Fibroblast of mammary gland (primary cell): ENCODE data around the gene HOXB9.
A peak's percentile ranks its signal among the peaks of the same experiment; 100 is the strongest.

ENCODE experiments used
- DNase-seq: peaks from one replicate; pipeline ENCODE4 v3.0.0-alpha.2; 2010; ENCODE audit warnings: low read depth
- H3K4me3 ChIP-seq: 2 replicates; pipeline ENCODE4 v1.5.1; 2011; ENCODE audit warnings: low read depth, mild to moderate bottlenecking, low read length, moderate library complexity; ENCODE audit not compliant: control insufficient read depth
- TF ChIP-seq, protein P1 (sequence below): conservative IDR thresholded peaks from 2 replicates; pipeline ENCODE4 v1.5.1; 2011; ENCODE audit warnings: low read depth, low read length, inconsistent platforms; ENCODE audit not compliant: control insufficient read depth, insufficient read depth

Gene HOXB9

DNA sequence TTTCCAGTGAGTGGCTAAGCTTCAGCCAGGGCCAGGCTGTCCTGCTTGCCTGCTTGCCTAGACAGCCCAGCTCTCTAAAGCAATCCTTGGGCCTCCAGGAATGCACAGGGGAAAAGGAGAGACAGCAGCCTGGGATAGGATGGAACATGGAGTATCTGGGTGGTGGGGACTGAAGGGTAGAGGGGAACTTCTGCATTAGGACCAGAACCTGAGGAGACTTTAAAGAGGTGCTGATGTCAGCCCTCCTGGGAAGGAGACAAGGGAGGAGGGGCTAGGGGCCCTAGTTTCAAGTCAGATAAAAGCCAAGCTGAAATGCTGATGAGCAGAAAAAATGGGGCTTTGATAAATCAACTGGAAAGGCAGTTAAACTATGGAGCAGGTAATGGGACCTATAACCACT, 17.1 kb downstream of the HOXB9 start:
- TF ChIP-seq, protein P1, sequence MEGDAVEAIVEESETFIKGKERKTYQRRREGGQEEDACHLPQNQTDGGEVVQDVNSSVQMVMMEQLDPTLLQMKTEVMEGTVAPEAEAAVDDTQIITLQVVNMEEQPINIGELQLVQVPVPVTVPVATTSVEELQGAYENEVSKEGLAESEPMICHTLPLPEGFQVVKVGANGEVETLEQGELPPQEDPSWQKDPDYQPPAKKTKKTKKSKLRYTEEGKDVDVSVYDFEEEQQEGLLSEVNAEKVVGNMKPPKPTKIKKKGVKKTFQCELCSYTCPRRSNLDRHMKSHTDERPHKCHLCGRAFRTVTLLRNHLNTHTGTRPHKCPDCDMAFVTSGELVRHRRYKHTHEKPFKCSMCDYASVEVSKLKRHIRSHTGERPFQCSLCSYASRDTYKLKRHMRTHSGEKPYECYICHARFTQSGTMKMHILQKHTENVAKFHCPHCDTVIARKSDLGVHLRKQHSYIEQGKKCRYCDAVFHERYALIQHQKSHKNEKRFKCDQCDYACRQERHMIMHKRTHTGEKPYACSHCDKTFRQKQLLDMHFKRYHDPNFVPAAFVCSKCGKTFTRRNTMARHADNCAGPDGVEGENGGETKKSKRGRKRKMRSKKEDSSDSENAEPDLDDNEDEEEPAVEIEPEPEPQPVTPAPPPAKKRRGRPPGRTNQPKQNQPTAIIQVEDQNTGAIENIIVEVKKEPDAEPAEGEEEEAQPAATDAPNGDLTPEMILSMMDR = no peak
- DNase-seq = no peak
- no peak overlapping the region for H3K4me3 ChIP-seq

DNA sequence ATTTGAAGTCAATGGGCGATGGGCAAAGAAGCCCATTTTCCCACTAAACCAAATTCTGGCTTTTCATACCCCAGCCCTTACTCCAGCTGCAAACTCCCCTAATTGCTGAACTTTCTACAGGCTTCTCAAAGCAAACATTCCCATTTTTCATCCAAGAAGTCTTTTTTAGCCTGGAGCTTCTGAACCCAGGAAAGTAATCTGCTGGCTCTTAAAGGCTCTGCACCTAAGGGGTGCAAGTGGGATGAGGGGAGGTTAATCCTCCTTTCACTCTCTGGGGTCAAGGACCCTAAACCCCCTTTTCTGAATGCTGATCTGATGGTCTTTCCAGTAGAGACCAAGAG, 17.7 kb downstream of the HOXB9 start:
- TF ChIP-seq, protein P1 = no peak
- no peak overlapping the region for H3K4me3 ChIP-seq

DNA sequence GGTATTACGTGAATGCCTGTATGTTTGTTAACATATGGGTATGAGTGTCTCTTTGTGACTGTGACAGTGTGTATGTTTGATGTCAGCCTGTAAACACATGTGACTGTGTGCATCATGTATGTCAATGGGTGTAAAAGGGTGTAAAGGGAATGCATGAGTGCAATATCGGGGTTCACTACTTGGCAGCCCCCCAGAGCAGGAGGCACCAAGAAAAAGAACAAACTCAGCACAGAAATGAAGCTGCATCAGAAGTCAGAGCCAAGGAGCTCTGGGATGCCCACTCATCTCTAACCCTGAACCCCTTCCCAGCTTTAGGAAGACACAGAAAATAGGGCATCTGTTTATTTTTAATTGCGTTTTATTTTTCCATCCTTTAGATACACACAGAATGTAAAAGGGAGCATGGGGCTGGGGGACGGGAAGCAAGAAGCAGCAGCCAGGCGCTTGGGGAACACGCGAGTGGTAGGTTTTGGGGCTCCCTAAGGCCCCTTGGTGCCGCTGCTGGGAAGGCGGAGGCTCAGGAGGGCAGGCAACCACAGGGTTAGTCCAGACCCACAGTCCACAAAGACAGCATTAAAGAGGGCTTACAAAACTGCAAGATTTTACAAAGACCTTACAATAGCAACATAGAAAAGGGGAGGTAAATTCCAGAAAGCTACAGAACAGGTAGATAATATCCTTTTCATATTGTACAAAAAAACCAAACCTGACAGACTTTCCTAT, 19.1 kb downstream of the HOXB9 start:
- no peak for DNase-seq
- H3K4me3 ChIP-seq = no peak overlapping the region

More for the DNA sequence above, 17.7 kb downstream of the HOXB9 start:
- no peak for DNase-seq

DNA sequence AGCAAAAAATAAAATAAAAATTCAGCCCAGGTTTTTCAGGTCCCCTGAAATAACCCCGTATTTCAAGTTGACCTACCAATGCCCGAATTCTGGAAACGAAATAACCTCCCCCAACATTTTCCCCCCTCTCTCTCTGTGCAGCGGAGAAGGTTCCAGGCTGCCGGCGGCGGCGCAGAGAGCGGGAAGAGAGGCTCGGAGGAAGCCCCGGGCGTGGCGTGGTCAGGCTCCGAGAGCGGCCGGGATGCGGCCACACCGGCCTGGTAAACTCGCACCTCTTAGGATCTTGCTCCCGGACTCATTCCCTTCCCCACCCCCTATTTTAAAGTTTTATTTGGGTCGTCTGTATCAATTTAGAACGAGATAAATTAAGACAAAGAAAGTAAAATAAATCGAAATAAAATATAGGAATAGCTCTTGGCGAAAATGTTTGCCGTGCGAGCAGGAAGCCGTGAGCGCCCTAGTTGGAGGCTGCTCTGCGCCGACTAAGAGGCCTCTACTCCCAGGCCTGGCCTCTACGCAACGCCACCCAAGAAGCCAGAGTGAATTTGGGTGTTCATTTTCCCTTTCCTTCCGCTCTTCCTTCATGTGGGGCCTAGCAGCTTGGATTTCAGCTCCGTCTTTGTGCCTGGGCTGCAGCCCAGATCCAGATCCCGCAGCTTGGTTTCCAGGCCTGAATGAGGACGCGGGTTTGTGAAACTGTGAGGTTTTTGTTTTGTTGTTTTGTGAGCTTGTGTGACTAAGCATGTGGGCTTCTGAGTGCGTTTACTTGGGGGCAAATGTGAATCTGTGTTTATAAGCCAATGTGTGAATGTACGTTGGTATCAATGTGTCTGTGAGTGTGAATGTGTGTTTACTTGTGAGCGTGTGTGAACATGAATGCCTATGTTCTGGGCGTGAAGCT, 19.9 kb downstream of the HOXB9 start:
- H3K4me3 ChIP-seq = no peak overlapping the region
- DNase-seq = no peak
- TF ChIP-seq, protein P1 = no peak

More for the DNA sequence above, 19.1 kb downstream of the HOXB9 start:
- TF ChIP-seq, protein P1 = no peak

DNA sequence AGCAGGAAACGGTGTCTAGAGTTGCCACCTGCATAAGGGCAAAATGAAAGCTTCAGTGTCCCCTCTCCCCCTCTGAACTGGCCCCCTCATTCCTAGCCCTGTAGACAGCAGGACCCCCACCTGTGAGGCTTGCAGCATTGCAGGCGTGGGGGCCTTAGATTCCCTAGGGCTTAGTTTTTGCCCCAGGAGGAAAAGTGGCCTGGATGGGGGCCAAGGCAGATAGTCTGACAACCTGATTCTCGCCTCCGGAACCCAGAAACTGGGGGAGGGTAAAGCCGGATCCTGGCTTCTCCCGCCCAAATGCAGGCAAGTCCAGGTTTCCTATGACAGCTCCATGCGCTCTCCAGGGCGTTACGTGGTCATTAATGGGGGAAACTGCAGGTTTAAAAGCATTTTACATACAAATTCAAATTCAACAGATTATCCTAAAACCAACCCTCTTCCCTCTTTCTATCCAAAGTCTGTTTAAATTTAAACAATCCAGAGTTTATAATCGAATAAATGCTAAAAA, 20.7 kb downstream of the HOXB9 start:
- H3K4me3 ChIP-seq = peak overlapping the region; percentile 88
- TF ChIP-seq, protein P1 = no peak
- no peak for DNase-seq

DNA sequence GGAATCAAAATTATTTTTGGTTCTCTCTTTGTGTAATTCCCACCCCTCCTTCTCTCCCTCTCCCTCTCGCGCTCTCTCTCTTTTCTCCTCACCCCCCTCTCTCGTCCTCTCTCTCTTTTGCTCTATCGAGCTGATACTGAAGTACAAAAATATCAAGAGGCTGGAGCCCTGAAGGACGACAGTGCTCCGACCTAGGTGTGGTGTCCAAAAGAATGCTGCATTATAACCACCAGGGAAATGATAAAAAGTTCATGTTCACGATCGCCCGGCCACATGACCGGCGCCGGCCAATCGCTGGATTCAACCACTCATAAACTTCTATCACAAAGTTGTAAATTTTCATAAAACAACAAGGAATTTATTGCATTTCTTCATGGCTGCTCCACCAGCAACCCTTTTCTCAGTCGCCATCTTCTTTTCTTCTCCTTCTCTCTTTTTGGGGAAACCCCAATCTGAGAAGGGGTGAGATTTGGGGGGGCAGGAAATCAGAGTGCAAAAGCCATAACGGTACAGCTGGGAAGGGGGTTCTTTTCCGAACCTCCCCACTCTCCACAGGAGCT, 21.3 kb downstream of the HOXB9 start, which contains the start of gene HOXB6:
HOXB6 (minus strand) TSS at position 217 of the 560 bp plus-strand sequence. CDS start 6,836 bp downstream, outside the sequence.
- peak within 1 kb of the TSS; percentile 88 for H3K4me3 ChIP-seq
- DNase-seq = peak; percentile 63
- TF ChIP-seq, protein P1 = no peak
